ENCODE measurements around the gene NBAS.

DNA sequence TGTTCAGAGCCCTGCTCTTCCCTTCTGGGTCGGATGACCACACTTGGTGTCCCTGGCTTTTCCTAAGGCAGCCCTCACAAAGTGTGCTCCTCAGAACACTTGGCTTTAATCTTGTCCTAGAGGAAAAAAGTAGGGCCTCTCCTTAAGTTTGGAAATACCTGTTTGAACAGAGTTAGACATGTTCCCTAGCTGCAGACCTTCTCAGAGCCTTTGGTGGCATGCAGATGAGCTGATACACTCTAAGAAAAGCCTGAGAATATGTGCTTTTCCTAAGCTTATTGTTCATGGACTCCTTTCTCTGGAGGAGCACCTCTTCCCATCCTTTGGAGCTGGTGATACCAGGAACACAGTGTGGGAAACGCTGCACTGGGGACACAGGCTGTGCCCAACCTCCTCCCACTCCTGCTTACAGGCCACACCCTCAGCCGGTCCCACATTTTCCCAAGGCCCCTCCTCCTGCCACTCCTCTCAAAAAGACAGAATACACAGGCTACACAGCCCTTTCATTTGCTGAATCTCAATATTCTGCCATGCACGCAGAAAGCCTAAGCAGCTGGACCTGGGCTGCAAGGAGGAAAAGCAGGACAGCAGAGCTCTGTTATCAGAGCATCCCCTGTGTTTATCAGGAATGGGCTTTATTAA is 443.6 kb downstream of the NBAS start:
- TF ChIP-seq EP300 (conservative IDR thresholded peaks at IDR 0.05; ENCODE audit: poor library complexity, severe bottlenecking) (no peak), EZH2 (IDR thresholded peaks at IDR 0.05; ENCODE audit: borderline replicate concordance, insufficient read depth, low read length, poor library complexity, severe bottlenecking) (no peak), POLR2AphosphoS5 (IDR thresholded peaks at IDR 0.05) (no peak), RAD21 (conservative IDR thresholded peaks at IDR 0.05) (no peak)
- TF ChIP-seq, protein P1, sequence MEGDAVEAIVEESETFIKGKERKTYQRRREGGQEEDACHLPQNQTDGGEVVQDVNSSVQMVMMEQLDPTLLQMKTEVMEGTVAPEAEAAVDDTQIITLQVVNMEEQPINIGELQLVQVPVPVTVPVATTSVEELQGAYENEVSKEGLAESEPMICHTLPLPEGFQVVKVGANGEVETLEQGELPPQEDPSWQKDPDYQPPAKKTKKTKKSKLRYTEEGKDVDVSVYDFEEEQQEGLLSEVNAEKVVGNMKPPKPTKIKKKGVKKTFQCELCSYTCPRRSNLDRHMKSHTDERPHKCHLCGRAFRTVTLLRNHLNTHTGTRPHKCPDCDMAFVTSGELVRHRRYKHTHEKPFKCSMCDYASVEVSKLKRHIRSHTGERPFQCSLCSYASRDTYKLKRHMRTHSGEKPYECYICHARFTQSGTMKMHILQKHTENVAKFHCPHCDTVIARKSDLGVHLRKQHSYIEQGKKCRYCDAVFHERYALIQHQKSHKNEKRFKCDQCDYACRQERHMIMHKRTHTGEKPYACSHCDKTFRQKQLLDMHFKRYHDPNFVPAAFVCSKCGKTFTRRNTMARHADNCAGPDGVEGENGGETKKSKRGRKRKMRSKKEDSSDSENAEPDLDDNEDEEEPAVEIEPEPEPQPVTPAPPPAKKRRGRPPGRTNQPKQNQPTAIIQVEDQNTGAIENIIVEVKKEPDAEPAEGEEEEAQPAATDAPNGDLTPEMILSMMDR (IDR thresholded peaks at IDR 0.05; ENCODE audit: poor library complexity, severe bottlenecking): no peak
- TF ChIP-seq, protein P2, sequence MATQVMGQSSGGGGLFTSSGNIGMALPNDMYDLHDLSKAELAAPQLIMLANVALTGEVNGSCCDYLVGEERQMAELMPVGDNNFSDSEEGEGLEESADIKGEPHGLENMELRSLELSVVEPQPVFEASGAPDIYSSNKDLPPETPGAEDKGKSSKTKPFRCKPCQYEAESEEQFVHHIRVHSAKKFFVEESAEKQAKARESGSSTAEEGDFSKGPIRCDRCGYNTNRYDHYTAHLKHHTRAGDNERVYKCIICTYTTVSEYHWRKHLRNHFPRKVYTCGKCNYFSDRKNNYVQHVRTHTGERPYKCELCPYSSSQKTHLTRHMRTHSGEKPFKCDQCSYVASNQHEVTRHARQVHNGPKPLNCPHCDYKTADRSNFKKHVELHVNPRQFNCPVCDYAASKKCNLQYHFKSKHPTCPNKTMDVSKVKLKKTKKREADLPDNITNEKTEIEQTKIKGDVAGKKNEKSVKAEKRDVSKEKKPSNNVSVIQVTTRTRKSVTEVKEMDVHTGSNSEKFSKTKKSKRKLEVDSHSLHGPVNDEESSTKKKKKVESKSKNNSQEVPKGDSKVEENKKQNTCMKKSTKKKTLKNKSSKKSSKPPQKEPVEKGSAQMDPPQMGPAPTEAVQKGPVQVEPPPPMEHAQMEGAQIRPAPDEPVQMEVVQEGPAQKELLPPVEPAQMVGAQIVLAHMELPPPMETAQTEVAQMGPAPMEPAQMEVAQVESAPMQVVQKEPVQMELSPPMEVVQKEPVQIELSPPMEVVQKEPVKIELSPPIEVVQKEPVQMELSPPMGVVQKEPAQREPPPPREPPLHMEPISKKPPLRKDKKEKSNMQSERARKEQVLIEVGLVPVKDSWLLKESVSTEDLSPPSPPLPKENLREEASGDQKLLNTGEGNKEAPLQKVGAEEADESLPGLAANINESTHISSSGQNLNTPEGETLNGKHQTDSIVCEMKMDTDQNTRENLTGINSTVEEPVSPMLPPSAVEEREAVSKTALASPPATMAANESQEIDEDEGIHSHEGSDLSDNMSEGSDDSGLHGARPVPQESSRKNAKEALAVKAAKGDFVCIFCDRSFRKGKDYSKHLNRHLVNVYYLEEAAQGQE (IDR thresholded peaks at IDR 0.05; ENCODE audit: borderline replicate concordance): no peak

All from neural cell (in vitro differentiated cells).